Mesendoderm (in vitro differentiated cells): ENCODE results near the gene PRKAG2.

ENCODE experiments used
- DNase-seq: peaks from one replicate; pipeline ENCODE4 v3.0.0; 2013
- H2AK5ac ChIP-seq: 2 replicates; pipeline ENCODE4 v1.6.1; 2013; ENCODE audit warnings: low read length, inconsistent platforms
- H2BK120ac ChIP-seq: 2 replicates; pipeline ENCODE4 v1.6.1; 2013; ENCODE audit warnings: low read depth, mild to moderate bottlenecking, low read length, moderate library complexity, mixed read lengths
- H2BK15ac ChIP-seq: replicated peaks from 2 replicates; pipeline ENCODE4 v1.6.1; 2013; ENCODE audit warnings: low read depth, mild to moderate bottlenecking, moderate library complexity
- H2BK5ac ChIP-seq: 2 replicates; pipeline ENCODE4 v1.6.1; 2013; ENCODE audit warnings: low read length, inconsistent platforms
- H3K18ac ChIP-seq: 2 replicates; pipeline ENCODE4 v1.6.1; 2013; ENCODE audit warnings: mild to moderate bottlenecking, low read length, mixed read lengths
- H3K23ac ChIP-seq: one replicate; pipeline ENCODE4 v1.6.1; 2013; ENCODE audit warnings: low read length
- H3K27ac ChIP-seq: 2 replicates; pipeline ENCODE4 v1.5.1; 2013; ENCODE audit warnings: low read depth, mild to moderate bottlenecking, inconsistent platforms, low read length, moderate library complexity
- H3K27me3 ChIP-seq: 2 replicates; pipeline ENCODE4 v1.6.1; 2013; ENCODE audit warnings: low read length, control low read depth, mild to moderate bottlenecking, inconsistent platforms; ENCODE audit not compliant: insufficient read depth, poor library complexity
- H3K36me3 ChIP-seq: 2 replicates; pipeline ENCODE4 v1.6.1; 2013; ENCODE audit warnings: low read length, inconsistent platforms; ENCODE audit not compliant: control insufficient read depth, insufficient read depth
- H3K4ac ChIP-seq: one replicate; pipeline ENCODE4 v1.6.1; 2013; ENCODE audit warnings: low read depth, mild to moderate bottlenecking, low read length, moderate library complexity
- H3K4me1 ChIP-seq: 2 replicates; pipeline ENCODE4 v1.6.1; 2013; ENCODE audit warnings: low read depth, low read length, inconsistent platforms; ENCODE audit not compliant: control insufficient read depth
- H3K4me2 ChIP-seq: 2 replicates; pipeline ENCODE4 v1.6.1; 2013; ENCODE audit warnings: low read length
- H3K4me3 ChIP-seq: 2 replicates; pipeline ENCODE4 v1.5.1; 2013; ENCODE audit warnings: mild to moderate bottlenecking, low read length
- H3K56ac ChIP-seq: one replicate; pipeline ENCODE4 v1.6.1; 2013; ENCODE audit warnings: low read length
- H3K79me1 ChIP-seq: 2 replicates; pipeline ENCODE4 v1.6.1; 2013; ENCODE audit warnings: low read length, inconsistent platforms
- H3K79me2 ChIP-seq: 2 replicates; pipeline ENCODE4 v1.6.1; 2013; ENCODE audit warnings: mild to moderate bottlenecking, low read length; ENCODE audit not compliant: control insufficient read depth, insufficient read depth
- H3K9ac ChIP-seq: 2 replicates; pipeline ENCODE4 v1.6.1; 2013; ENCODE audit warnings: low read length, inconsistent platforms
- H4K5ac ChIP-seq: one replicate; pipeline ENCODE4 v1.6.1; 2013; ENCODE audit warnings: low read length
- H4K8ac ChIP-seq: one replicate; pipeline ENCODE4 v1.6.1; 2013; ENCODE audit warnings: low read depth, mild to moderate bottlenecking, control low read depth, low read length, moderate library complexity
- WGBS: extraction: QIAGEN DNeasy Blood & Tissue Kit; methylation state at CpG from one replicate; pipeline ENCODE4 v1.1.7; 2013; ENCODE audit warnings: low lambda C conversion rate, missing lambda C conversion rate; ENCODE audit not compliant: insufficient coverage; ENCODE audit errors: extremely low coverage; 5-methylcytosine and 5-hydroxymethylcytosine counted together

The PRKAG2 gene

GRCh38 chr7:151644554-151644953 is 232.4 kb downstream of the PRKAG2 start:
- H3K79me2 ChIP-seq: no peaks in the 10 kb centered on the region
- no peak overlapping the region for H3K27ac ChIP-seq
- no peak overlapping the region for H2BK15ac ChIP-seq
- no peak overlapping the region for H3K56ac ChIP-seq
- H2AK5ac ChIP-seq: no peak overlapping the region
- no peak overlapping the region for H4K8ac ChIP-seq
- H3K4me1 ChIP-seq: no peaks in the 10 kb centered on the region
- no peak overlapping the region for H2BK120ac ChIP-seq
- no peak overlapping the region for H3K4me2 ChIP-seq
- H3K9ac ChIP-seq: no peak overlapping the region
- no peak overlapping the region for H3K18ac ChIP-seq
- no peaks in the 10 kb centered on the region for H3K36me3 ChIP-seq
- H4K5ac ChIP-seq: no peak overlapping the region
- no peaks in the 10 kb centered on the region for H3K27me3 ChIP-seq
- no peak overlapping the region for H2BK5ac ChIP-seq
- no peak for DNase-seq
- no peak overlapping the region for H3K4me3 ChIP-seq
- H3K79me1 ChIP-seq: no peaks in the 10 kb centered on the region
- H3K4ac ChIP-seq: no peak overlapping the region
- H3K23ac ChIP-seq: no peak overlapping the region

DNA sequence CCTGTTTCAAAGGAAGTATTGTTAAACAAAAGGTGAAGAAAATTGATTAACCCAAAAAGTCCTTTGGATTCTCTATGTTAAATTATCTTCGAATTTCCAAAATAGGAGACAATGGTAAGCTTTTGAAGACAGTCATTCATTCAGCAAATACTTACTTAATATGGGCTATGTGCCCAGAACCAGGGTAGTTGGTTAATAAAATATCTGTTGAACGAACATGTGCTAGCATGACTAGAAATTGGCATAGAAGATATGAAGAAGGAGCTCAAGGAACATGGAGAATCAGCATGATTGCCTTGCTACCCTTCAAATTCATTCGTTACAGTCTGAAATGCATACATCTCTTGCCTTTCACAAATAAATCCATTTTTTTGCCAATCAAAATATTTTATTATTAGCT is 234.2 kb downstream of the PRKAG2 start:
- Histone ChIP-seq H2BK5ac (no peak overlapping the region), H3K4me3 (no peak overlapping the region), H2AK5ac (no peak overlapping the region), H3K4me1 (no peaks in the 10 kb centered on the region), H2BK15ac (no peak overlapping the region), H3K23ac (no peak overlapping the region), H3K4me2 (no peak overlapping the region), H3K56ac (no peak overlapping the region), H3K9ac (no peak overlapping the region), H3K79me1 (no peaks in the 10 kb centered on the region), H2BK120ac (no peak overlapping the region), H4K5ac (no peak overlapping the region), H3K27me3 (no peaks in the 10 kb centered on the region), H3K79me2 (no peaks in the 10 kb centered on the region), H3K27ac (no peak overlapping the region), H4K8ac (no peak overlapping the region), H3K18ac (no peak overlapping the region), H3K4ac (no peak overlapping the region), H3K36me3 (no peaks in the 10 kb centered on the region)
- no peak for DNase-seq
- no CpG with 5 or more reads among the region's 3 CpGs for WGBS

- H3K27ac ChIP-seq: no peak overlapping the region
- H3K36me3 ChIP-seq: no peaks in the 10 kb centered on the region
- no peak overlapping the region for H2BK5ac ChIP-seq
- H3K4me2 ChIP-seq: no peak overlapping the region
- H2AK5ac ChIP-seq: no peak overlapping the region
- WGBS: no CpG with 5 or more reads among the region's 2 CpGs
- H3K18ac ChIP-seq: no peak overlapping the region
- H3K27me3 ChIP-seq: no peaks in the 10 kb centered on the region
- H3K23ac ChIP-seq: no peak overlapping the region
- H2BK120ac ChIP-seq: no peak overlapping the region
- H4K8ac ChIP-seq: no peak overlapping the region
- H2BK15ac ChIP-seq: no peak overlapping the region
- DNase-seq: no peak
- no peaks in the 10 kb centered on the region for H3K79me2 ChIP-seq
- H3K56ac ChIP-seq: no peak overlapping the region
- no peak overlapping the region for H3K9ac ChIP-seq
- H3K4me1 ChIP-seq: no peaks in the 10 kb centered on the region
- no peak overlapping the region for H3K4ac ChIP-seq
- no peak overlapping the region for H4K5ac ChIP-seq
- H3K79me1 ChIP-seq: no peaks in the 10 kb centered on the region
- no peak overlapping the region for H3K4me3 ChIP-seq
These were observed 235.3 kb downstream of the PRKAG2 start for GRCh38 chr7:151641587-151641986.

DNA sequence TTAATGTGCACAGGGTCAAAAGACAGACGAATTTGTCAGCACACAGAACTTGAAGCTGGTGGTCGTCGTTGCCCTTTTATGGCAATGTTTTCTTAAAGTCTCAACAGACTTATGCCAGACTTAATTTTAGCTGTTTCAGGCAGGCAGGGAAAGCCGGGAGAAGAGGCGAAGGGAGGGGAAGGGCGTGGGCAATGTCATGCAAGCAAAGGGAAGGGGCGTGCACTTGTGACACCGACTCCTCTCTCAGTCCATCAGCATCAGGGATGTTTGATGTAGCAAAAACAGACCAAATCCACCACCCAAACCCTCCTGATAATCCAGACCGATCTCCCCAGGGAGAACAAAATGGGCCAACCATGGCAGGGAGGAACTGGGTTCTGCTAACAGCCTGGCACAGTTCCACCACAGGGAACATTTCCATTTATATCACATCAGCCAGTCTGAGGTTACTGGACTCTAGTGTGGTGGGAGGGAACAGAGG is 239.1 kb downstream of the PRKAG2 start:
- Histone ChIP-seq H3K79me2 (no peaks in the 10 kb centered on the region), H3K36me3 (no peaks in the 10 kb centered on the region), H3K9ac (no peak overlapping the region), H3K18ac (no peak overlapping the region), H3K56ac (no peak overlapping the region), H3K27me3 (no peaks in the 10 kb centered on the region), H3K4ac (no peak overlapping the region), H3K23ac (no peak overlapping the region), H4K8ac (no peak overlapping the region), H4K5ac (no peak overlapping the region), H2AK5ac (no peak overlapping the region), H3K4me3 (no peak overlapping the region), H2BK5ac (no peak overlapping the region), H3K27ac (no peak overlapping the region), H2BK15ac (no peak overlapping the region), H3K4me1 (no peaks in the 10 kb centered on the region), H2BK120ac (no peak overlapping the region), H3K79me1 (no peaks in the 10 kb centered on the region), H3K4me2 (no peak overlapping the region)
- no peak for DNase-seq
- no CpG with 5 or more reads among the region's 9 CpGs for WGBS

DNA sequence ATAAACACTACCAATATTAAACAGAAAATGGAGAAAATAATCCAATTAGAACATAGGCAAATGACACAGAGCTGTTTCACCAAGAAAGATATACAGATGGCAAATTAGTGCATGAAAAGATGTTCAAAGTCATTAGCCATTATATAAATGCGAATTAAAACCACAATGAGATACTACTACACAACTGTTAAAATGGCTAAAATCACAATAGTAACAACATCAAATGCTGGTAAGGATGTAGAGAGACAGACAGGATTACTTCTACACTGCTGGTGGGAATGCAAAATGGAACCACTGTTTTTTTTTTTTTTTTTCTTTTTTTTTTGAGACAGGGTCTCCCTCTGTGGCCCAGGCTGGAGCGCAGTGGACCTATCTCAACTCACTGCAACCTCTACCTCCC is 242.3 kb downstream of the PRKAG2 start:
- Histone ChIP-seq H2BK15ac (no peak overlapping the region), H3K79me1 (no peaks in the 10 kb centered on the region), H3K36me3 (no peaks in the 10 kb centered on the region), H3K4me2 (no peak overlapping the region), H4K8ac (no peak overlapping the region), H3K4me1 (no peaks in the 10 kb centered on the region), H3K27me3 (no peaks in the 10 kb centered on the region), H3K56ac (no peak overlapping the region), H3K4ac (no peak overlapping the region), H3K27ac (no peak overlapping the region), H3K79me2 (no peaks in the 10 kb centered on the region), H3K4me3 (no peak overlapping the region), H2AK5ac (no peak overlapping the region), H4K5ac (no peak overlapping the region), H3K9ac (no peak overlapping the region), H3K23ac (no peak overlapping the region), H2BK120ac (no peak overlapping the region), H3K18ac (no peak overlapping the region), H2BK5ac (no peak overlapping the region)
- no CpG with 5 or more reads among the region's 2 CpGs for WGBS
- DNase-seq: no peak

GRCh38 chr7:151633516-151633812 is 243.5 kb downstream of the PRKAG2 start:
- no peak for DNase-seq
- H3K56ac ChIP-seq: no peak overlapping the region
- no peak overlapping the region for H2BK120ac ChIP-seq
- no peak overlapping the region for H3K23ac ChIP-seq
- H3K4me2 ChIP-seq: no peak overlapping the region
- no peaks in the 10 kb centered on the region for H3K27me3 ChIP-seq
- H3K4ac ChIP-seq: no peak overlapping the region
- no peak overlapping the region for H3K9ac ChIP-seq
- H4K5ac ChIP-seq: no peak overlapping the region
- H3K4me3 ChIP-seq: no peak overlapping the region
- no peaks in the 10 kb centered on the region for H3K36me3 ChIP-seq
- no peak overlapping the region for H3K27ac ChIP-seq
- H2BK5ac ChIP-seq: no peak overlapping the region
- no peaks in the 10 kb centered on the region for H3K79me2 ChIP-seq
- no peak overlapping the region for H2AK5ac ChIP-seq
- no peak overlapping the region for H2BK15ac ChIP-seq
- H4K8ac ChIP-seq: no peak overlapping the region
- H3K18ac ChIP-seq: no peak overlapping the region
- WGBS: no CpG with 5 or more reads among the region's 1 CpG
- no peaks in the 10 kb centered on the region for H3K4me1 ChIP-seq
- peaks cover 1% of the 10 kb centered on the region for H3K79me1 ChIP-seq
